Right lung (tissue), 5 donors: ENCODE results near the gene SDK1. TPM values are rescaled to one million over a fixed set of nuclear protein-coding genes. Genes with fewer than 3 reads are reported as not detected.

ENCODE experiments used
- DNase-seq, 2 donors: peaks; one replicate each; pipeline ENCODE4 v3.0.0-alpha.2; 2013
- polyA plus RNA-seq, 5 donors: library from polyadenylated mRNA; unstranded; fragments of 120-200 nt; gene quantifications; one replicate each; pipeline versions ENCODE4 v1.2.1 to v1.2.3, GENCODE V29; 2013; ENCODE audit warnings: inconsistent platforms in 1 of 5, low replicate concordance in 1 of 5; ENCODE audit not compliant: insufficient read length in 5 of 5, insufficient read depth in 1 of 5

Gene SDK1
- polyA plus RNA-seq, 5 donors: 8.1 to 19.5 (median 9.5) TPM

GRCh38 chr7:3408814-3409595, 108.0 kb downstream of the SDK1 start:
- no peak for DNase-seq

GRCh38 chr7:3412871-3413270, 111.8 kb downstream of the SDK1 start:
- no peak for DNase-seq

GRCh38 chr7:3415861-3416312, 114.8 kb downstream of the SDK1 start:
- no peak for DNase-seq

DNA sequence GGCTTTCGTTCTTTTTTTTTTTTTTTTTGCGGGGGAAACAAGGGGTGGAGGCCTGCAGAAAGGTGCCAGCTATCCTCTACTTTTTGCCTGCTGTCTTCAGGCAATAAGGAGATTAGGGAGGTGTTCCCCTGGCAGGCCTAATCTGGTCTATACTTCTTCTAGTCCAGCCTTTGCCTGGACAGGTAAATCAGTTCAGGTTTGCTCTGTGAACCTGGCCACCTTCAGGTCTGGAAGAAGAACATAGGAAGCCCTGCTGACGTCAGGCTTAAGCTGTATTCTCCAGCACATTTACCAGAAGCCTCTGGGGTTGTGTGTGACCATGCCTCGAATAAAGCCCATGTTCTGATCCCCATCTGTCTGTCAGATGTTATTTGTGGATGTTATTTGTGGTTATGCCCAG, 115.4 kb downstream of the SDK1 start:
- no peak for DNase-seq

GRCh38 chr7:3425087-3425486, 124.0 kb downstream of the SDK1 start:
- DNase-seq: no peak

GRCh38 chr7:3426064-3426463, 125.0 kb downstream of the SDK1 start:
- DNase-seq: no peak

GRCh38 chr7:3427957-3428356, 126.9 kb downstream of the SDK1 start:
- no peak for DNase-seq

GRCh38 chr7:3429981-3430380, 128.9 kb downstream of the SDK1 start:
- DNase-seq: no peak

DNA sequence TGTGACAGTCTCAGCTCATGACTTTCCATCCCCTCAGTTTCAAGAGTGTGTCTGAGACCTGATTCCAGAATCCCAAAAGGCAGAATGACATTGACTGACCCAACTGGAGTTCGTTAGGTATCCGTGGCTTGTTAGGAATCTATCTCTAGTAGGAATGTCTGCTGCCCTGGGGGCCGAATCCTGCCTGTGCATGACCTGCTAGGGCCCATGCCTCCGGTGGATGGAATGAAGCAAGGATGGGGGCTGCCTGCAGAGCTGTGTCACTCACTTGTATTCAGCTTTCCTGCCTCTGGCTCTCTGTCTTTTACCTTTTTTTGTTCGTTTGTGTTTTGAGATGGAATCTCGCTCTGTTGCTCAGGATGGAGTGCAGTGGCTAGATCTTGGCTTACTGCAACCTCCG, 129.5 kb downstream of the SDK1 start:
- DNase-seq: no peak

DNA sequence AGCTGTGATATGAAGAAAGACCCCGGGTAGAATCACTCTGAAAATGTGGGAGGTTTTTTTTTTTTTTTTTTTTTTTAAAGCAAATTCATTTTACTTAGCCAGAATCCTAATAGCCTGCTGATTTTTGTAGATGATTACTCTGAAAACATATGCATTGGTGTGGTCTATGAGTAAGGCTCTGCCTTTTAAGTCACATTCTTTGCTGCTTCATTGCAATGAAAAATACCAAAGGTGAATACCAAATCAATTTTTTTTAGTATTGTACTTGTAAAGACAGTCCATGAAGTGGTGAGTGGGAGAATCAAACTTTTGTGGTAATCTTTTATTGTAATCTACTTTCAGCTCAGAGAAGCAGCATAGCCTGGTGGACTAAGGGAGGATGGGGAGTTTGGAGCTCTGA, 130.3 kb downstream of the SDK1 start:
- no peak for DNase-seq

DNA sequence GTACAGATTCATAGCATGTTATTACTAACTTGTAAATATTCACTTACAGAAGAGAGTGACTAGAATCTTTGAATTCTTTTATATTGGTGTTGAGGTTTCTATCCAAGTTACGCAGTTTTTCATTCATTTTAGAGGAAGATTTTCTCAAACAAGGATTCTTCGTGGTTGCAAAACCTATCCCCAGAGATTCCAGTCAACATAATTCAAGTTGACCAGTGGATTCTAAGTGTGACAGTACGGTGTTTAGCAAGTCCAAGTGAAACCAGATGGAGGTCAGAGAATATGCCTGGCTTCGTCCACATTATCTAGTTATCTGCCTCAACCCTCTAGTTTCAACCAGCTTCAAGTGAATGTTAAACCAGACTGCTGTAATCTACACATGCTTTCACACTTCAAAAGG, 131.9 kb downstream of the SDK1 start:
- DNase-seq: no peak

DNA sequence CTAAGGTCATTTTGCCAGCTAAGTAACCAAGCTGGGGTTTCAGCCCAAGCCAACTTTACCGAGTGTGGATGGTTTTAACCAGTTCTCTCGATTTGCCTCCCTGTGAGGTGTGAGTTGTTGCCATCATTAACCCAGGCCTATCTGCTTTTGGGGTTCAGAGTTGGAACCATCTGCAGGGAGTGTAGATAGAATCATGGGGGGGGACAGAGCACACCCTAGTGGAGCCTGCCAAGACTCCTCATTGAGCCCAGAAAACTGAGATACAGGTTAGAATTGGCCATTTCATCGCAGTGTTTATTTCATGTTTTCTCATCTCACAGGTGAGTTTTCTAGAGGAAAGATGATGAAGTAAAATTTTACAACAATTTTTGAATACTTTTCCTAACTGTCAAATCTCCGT, 133.6 kb downstream of the SDK1 start:
- DNase-seq: no peak

DNA sequence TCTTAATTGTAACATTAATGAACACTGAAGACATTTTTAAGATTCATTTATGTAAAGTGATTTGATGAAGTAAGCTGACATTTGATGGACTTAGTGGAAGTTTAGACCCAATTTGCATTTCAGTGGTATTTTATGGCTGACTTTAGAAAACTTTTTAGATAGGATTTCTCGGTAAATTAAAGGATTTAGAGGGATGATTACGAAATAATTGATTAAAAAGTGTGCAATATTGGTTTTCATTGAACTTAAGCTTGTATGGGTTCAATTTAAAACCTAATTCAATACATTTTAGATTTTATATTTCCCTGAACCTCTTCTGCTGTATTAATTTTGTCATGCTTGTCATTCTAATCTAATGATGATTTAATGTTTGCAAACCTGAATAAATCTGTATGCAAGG, 135.1 kb downstream of the SDK1 start:
- no peak for DNase-seq

DNA sequence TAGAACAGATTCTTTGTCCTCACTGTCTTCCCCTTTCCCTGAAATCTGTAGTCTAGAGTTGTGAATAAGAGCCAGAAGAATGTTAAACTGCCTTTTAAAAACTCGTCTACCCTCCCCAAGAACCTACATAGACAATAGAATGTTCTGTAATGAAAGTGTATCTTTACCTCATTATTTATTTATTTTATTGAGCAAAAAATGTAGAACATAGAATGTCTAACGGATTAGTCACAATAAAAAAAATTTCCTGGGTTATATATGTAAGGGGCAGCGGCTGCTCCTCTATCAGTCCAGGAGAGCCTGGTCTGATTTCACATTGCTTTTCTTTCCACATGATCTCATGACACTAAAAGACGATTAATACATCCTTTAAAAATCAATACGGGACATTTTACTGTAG, 135.7 kb downstream of the SDK1 start:
- no peak for DNase-seq

GRCh38 chr7:3437467-3437866, 136.4 kb downstream of the SDK1 start:
- no peak for DNase-seq

- DNase-seq: no peak
Measured at GRCh38 chr7:3438352-3438751, 137.3 kb downstream of the SDK1 start.

DNA sequence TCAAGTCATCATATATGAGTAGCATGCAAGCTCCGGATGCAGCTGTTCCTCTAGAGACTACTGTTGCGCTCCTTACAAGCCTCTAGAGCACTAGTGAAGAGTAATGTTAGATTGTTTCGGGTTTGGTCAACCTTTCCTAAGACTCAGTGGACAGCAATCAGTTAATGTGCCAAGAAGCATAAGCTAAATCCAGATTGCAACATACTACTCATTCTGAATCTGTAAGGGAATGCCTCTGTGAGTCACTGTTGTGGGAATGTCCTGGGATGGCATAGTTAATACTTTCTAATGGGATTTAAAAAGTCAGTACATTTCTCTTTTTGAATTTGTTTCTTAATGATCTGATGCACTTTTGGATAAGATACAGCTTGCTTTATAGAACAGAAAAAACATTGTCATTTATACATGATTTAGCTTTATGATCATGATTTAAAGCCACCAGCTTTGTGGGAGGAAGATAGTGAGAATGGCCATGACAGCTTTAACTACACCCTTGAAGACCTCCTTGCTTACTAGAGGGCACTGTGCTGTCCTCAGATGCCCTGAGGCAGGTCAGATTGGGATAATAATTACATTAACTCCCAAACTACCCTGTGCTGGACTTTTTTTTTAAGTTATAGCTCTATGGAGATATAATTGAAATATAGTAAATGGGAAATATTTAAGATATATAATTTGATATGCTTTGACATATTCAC, 138.4 kb downstream of the SDK1 start:
- DNase-seq: peak; percentile 33 to 51

DNA sequence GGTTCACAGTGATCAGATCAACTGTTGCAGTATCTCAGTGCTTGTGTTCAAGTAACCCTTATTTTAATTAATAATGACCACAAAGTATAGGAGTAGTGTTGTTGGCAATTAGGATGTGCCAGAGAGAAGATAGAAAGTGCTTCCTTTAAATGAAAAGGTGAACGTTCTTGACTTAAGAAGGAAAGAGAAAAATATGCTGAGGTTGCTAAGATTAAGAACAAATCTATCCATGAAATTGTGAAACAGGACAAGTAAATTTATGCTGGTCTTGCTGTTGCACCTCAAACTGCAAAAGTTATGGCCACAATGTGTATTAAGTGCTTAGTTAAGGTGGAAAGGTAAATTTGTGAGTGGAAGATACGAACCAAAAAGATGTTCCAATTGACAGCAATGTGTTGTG, 139.5 kb downstream of the SDK1 start:
- DNase-seq: no peak

DNA sequence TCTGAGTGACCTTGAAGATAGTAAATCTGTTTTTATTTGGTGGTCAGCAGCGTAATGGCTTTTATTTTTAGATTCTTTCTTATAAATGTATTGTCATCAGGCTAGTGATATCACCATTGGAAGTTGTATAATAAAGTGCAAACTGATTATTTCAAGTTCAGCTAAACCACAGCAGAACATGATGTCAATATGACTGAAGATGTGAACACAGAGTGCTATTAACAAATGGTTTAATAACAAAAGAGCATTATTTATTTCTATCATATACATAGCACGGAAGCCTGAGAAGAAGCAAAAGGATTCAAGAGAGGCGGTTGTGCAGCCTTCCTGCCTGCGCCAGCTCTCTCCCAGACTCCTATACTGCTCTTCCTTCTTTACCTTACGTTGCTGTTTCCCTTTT, 142.7 kb downstream of the SDK1 start:
- no peak for DNase-seq

- no peak for DNase-seq
Measured at GRCh38 chr7:3446786-3447185, 145.7 kb downstream of the SDK1 start.

- no peak for DNase-seq
Measured at GRCh38 chr7:3451701-3452100, 150.6 kb downstream of the SDK1 start.

DNA sequence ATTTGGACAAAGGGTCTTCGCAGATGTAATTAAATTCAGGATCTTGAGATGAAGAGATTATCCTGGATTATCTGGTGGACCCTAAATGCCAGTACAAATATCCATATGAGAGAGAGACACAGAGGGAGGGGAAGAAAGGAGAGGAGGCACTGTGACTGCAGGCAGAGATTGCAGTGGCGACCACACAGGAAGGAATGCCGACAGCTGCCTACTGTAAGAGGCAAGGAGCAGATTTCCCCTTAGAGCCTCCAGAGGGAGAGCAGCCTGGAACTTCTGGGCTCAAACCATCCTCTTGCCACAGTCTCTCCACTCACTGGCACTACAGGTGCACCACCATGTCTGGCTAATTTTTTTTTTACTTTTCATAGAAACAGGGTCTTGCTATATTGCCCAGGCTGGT, 152.3 kb downstream of the SDK1 start:
- DNase-seq: no peak

DNA sequence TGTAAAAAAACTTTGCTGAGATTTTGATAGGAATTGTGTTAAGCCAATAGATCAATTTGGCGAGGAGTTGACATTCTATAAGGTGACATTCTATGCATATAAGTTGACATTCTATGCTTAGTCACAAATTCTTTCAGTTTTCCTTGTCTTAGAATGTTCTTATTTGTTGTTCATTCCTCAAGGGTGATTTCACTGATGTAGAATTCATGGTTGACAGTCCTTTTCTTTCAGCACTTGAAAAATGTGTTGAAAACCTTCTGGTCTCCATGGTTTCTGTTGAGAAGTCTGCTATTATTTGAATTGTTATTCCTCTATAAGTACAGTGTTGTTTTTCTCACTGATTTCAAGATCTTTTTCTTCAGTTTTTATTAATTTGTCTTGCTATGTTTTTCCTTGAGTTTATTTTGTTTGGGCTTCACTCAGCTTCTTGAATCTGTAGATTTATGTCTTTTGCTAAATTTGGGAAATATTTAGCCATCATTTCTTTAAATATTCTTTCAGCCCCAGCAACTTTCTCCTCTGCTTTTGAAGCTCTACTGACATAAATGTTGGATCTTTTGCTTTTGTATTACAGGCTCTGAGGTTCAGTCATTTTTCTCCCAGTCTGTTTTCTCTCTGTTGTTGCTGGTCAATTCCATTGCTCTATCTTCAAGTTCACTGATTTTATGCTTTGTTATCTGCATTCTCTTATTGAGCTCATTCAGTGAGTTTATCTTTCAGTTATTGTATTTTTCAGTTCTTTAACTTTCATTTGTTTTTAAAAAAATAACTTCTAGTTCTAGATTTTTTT, 154.9 kb downstream of the SDK1 start:
- DNase-seq: no peak
